ENCODE measurements around the gene HARBI1. TPM values are rescaled to one million over a fixed set of nuclear protein-coding genes. Genes with fewer than 3 reads are reported as not detected.

Gene HARBI1
- total RNA-seq, 4 donors from 2014 or later: 1.2 to 6.9 (median 3.3) TPM

GRCh38 chr11:46643531-46643930, 26.5 kb upstream of the HARBI1 start:
- no peaks in the 10 kb centered on the region for H3K27me3 ChIP-seq
- H3K4me1 ChIP-seq: no peaks in the 10 kb centered on the region
- H3K4me3 ChIP-seq: no peak overlapping the region
- in situ Hi-C loops (cut with MboI; ENCODE audit: low sequenced_read_pairs in 4 of 4) (no loop called here), intact Hi-C loops (cut with DNase I; ENCODE audit: low total_unique reads) (no loop called here)
- TF ChIP-seq CTCF (IDR thresholded peaks at IDR 0.05 in 4 of 5, conservative IDR thresholded peaks at IDR 0.05 in 1 of 5) (no peak), POLR2A (IDR thresholded peaks at IDR 0.05) (no peak)
- H3K9me3 ChIP-seq: no peaks in the 10 kb centered on the region
- no peak for ATAC-seq
- peaks cover 0 to 32% of the 10 kb centered on the region in 2 donors for H3K36me3 ChIP-seq
- DNase-seq: no peak
- no peak overlapping the region for H3K27ac ChIP-seq

- TF ChIP-seq CTCF (IDR thresholded peaks at IDR 0.05 in 4 of 5, conservative IDR thresholded peaks at IDR 0.05 in 1 of 5) (no peak), POLR2A (IDR thresholded peaks at IDR 0.05) (no peak)
- DNase-seq (no peak), ATAC-seq (no peak)
- intact Hi-C loops (cut with DNase I; ENCODE audit: low total_unique reads): no loop called here
- Histone ChIP-seq H3K27ac (no peak overlapping the region), H3K4me3 (no peak overlapping the region), H3K9me3 (no peaks in the 10 kb centered on the region), H3K27me3 (no peaks in the 10 kb centered on the region), H3K36me3 (peaks cover 0 to 26% of the 10 kb centered on the region in 2 donors), H3K4me1 (no peaks in the 10 kb centered on the region)
- in situ Hi-C loops (cut with MboI; ENCODE audit: low sequenced_read_pairs in 4 of 4): no loop called here
Observed at GRCh38 chr11:46642627-46643335, 25.8 kb upstream of the HARBI1 start.

- Histone ChIP-seq H3K4me3 (no peak overlapping the region), H3K27ac (no peak overlapping the region), H3K4me1 (no peaks in the 10 kb centered on the region), H3K36me3 (peaks cover 0 to 16% of the 10 kb centered on the region in 2 donors), H3K27me3 (no peaks in the 10 kb centered on the region), H3K9me3 (no peaks in the 10 kb centered on the region)
- TF ChIP-seq CTCF (IDR thresholded peaks at IDR 0.05 in 4 of 5, conservative IDR thresholded peaks at IDR 0.05 in 1 of 5): no peak
- no peak for TF ChIP-seq POLR2A (IDR thresholded peaks at IDR 0.05)
- intact Hi-C loops (cut with DNase I; ENCODE audit: low total_unique reads) (no loop called here), in situ Hi-C loops (cut with MboI; ENCODE audit: low sequenced_read_pairs in 4 of 4) (no loop called here)
- DNase-seq (no peak), ATAC-seq (no peak)
Observed at GRCh38 chr11:46641639-46642038, 24.6 kb upstream of the HARBI1 start.

GRCh38 chr11:46640036-46640788, 23.2 kb upstream of the HARBI1 start:
- Histone ChIP-seq H3K27ac (no peak overlapping the region), H3K9me3 (no peaks in the 10 kb centered on the region), H3K36me3 (peaks cover 0 to 1% of the 10 kb centered on the region in 2 donors), H3K4me3 (no peak overlapping the region), H3K27me3 (no peaks in the 10 kb centered on the region), H3K4me1 (no peaks in the 10 kb centered on the region)
- DNase-seq (no peak), ATAC-seq (no peak)
- TF ChIP-seq CTCF (IDR thresholded peaks at IDR 0.05 in 4 of 5, conservative IDR thresholded peaks at IDR 0.05 in 1 of 5) (no peak), POLR2A (IDR thresholded peaks at IDR 0.05) (no peak)
- in situ Hi-C loops (cut with MboI; ENCODE audit: low sequenced_read_pairs in 4 of 4) (no loop called here), intact Hi-C loops (cut with DNase I; ENCODE audit: low total_unique reads) (no loop called here)
